WTC11 (cell line): ENCODE measurements around the gene GPC6.

Experiments used
- ETV6 ChIP-seq: sonication (generic); formaldehyde crosslinking; IDR thresholded peaks from 2 replicates; pipeline ENCODE4 v1.8.1; 2022; ENCODE audit warnings: mild to moderate bottlenecking, missing genetic modification reagents
- IRF2 ChIP-seq: sonication (generic); formaldehyde crosslinking; IDR thresholded peaks from 2 replicates; pipeline ENCODE4 v1.8.0; 2022; ENCODE audit warnings: low read depth, missing genetic modification reagents, borderline replicate concordance
- SP1 ChIP-seq: sonication (generic); formaldehyde crosslinking; conservative IDR thresholded peaks from 2 replicates; pipeline ENCODE4 v1.8.1; 2022; ENCODE audit warnings: missing genetic modification reagents
- TF ChIP-seq, protein P1 (sequence below): sonication (generic); formaldehyde crosslinking; conservative IDR thresholded peaks from 2 replicates; pipeline ENCODE4 v1.8.1; 2022; ENCODE audit warnings: mild to moderate bottlenecking, missing genetic modification reagents
- TF ChIP-seq, protein P2 (sequence below): sonication (generic); formaldehyde crosslinking; IDR thresholded peaks from 2 replicates; pipeline ENCODE4 v1.8.1; 2023; ENCODE audit warnings: mild to moderate bottlenecking, missing genetic modification reagents, moderate library complexity
- TF ChIP-seq, protein P3 (sequence below): fragments of 200-600 bp; IDR thresholded peaks from 2 replicates; pipeline ENCODE4 v1.8.0; 2022; ENCODE audit warnings: antibody characterized with exemption

DNA sequence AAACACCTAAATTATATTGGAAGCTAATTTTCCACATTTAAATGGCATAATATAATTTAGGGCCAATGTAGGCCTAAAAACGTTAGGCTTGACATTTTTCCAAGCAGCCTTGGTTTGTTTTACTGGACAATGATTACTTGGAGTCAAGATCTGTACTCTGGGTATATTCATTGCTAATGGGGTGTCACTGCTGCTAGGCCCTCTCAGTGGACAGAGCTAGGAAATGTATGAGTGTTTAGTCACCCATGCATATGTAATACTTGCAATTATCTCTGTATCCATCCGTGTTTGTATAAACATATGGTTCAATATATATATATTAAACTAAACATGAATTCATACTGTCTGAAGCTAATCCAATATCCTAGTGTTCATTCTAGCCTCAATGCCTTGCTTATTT, 654.8 kb downstream of the GPC6 start:
- no peak for TF ChIP-seq IRF2 (CRISPR knock-in tag)
- TF ChIP-seq, protein P1, sequence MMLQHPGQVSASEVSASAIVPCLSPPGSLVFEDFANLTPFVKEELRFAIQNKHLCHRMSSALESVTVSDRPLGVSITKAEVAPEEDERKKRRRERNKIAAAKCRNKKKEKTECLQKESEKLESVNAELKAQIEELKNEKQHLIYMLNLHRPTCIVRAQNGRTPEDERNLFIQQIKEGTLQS: no peak
- no peak for TF ChIP-seq ETV6 (CRISPR knock-in tag)
- TF ChIP-seq, protein P2, sequence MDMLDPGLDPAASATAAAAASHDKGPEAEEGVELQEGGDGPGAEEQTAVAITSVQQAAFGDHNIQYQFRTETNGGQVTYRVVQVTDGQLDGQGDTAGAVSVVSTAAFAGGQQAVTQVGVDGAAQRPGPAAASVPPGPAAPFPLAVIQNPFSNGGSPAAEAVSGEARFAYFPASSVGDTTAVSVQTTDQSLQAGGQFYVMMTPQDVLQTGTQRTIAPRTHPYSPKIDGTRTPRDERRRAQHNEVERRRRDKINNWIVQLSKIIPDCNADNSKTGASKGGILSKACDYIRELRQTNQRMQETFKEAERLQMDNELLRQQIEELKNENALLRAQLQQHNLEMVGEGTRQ (CRISPR knock-in tag): no peak
- TF ChIP-seq, protein P3, sequence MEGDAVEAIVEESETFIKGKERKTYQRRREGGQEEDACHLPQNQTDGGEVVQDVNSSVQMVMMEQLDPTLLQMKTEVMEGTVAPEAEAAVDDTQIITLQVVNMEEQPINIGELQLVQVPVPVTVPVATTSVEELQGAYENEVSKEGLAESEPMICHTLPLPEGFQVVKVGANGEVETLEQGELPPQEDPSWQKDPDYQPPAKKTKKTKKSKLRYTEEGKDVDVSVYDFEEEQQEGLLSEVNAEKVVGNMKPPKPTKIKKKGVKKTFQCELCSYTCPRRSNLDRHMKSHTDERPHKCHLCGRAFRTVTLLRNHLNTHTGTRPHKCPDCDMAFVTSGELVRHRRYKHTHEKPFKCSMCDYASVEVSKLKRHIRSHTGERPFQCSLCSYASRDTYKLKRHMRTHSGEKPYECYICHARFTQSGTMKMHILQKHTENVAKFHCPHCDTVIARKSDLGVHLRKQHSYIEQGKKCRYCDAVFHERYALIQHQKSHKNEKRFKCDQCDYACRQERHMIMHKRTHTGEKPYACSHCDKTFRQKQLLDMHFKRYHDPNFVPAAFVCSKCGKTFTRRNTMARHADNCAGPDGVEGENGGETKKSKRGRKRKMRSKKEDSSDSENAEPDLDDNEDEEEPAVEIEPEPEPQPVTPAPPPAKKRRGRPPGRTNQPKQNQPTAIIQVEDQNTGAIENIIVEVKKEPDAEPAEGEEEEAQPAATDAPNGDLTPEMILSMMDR: no peak
- TF ChIP-seq SP1: no peak
